H1 (cell line): ENCODE data around the gene MUC13. TPM values are rescaled to one million over a fixed set of nuclear protein-coding genes. Genes with fewer than 3 reads are reported as not detected.

Experiments used
- CTCF ChIA-PET: fragments of 300-600 bp; sonication (Branson Sonifier 250); formaldehyde crosslinking; loops from one replicate; lab custom pipeline; 2021; ENCODE audit not compliant: partially characterized antibody; lab: Charles Lee
- POLR2A ChIA-PET: fragments of 300-600 bp; sonication (Branson Sonifier 250); formaldehyde crosslinking; loops from one replicate; lab custom pipeline; 2021; ENCODE audit warnings: inconsistent platforms; ENCODE audit not compliant: partially characterized antibody; lab: Charles Lee
- DNase-seq, 2 experiments: peaks; one replicate each; pipeline versions ENCODE4 v3.0.0 to v3.0.0-alpha.2; 2010 to 2022; ENCODE audit warnings: low spot score in 2 of 2, low read depth in 1 of 2, mixed read lengths in 1 of 2
- FAIRE-seq: peaks from 2 replicates; lab custom pipeline; 2011; peaks lifted over from hg19 to GRCh38; lab: Jason Lieb, UNC
- H2AFZ ChIP-seq: 2 replicates; pipeline ENCODE4 v1.8.1; 2012; ENCODE audit warnings: low read length, inconsistent platforms
- H2AK5ac ChIP-seq: 2 replicates; pipeline ENCODE4 v1.6.1; 2013; ENCODE audit warnings: low read depth, low read length
- H2BK120ac ChIP-seq: replicated peaks from 2 replicates; pipeline ENCODE3; 2013; ENCODE audit warnings: low read depth, low read length, inconsistent platforms
- H2BK12ac ChIP-seq: 2 replicates; pipeline ENCODE4 v1.6.1; 2013; ENCODE audit warnings: low read depth, low read length
- H2BK15ac ChIP-seq: 2 replicates; pipeline ENCODE4 v1.6.1; 2013; ENCODE audit warnings: low read length
- H2BK20ac ChIP-seq: 2 replicates; pipeline ENCODE4 v1.6.1; 2013; ENCODE audit warnings: low read length
- H2BK5ac ChIP-seq: 2 replicates; pipeline ENCODE4 v1.6.1; 2013; ENCODE audit warnings: low read depth, low read length
- H3K14ac ChIP-seq: 2 replicates; pipeline ENCODE4 v1.6.1; 2013; ENCODE audit warnings: inconsistent platforms; ENCODE audit not compliant: insufficient read length
- H3K18ac ChIP-seq: 2 replicates; pipeline ENCODE4 v1.6.1; 2013; ENCODE audit warnings: low read length; ENCODE audit errors: extremely low read depth
- H3K23ac ChIP-seq: 2 replicates; pipeline ENCODE4 v1.6.1; 2013; ENCODE audit warnings: inconsistent platforms; ENCODE audit not compliant: insufficient read length
- H3K23me2 ChIP-seq: 2 replicates; pipeline ENCODE4 v1.6.1; 2013; ENCODE audit warnings: low read depth, low read length
- H3K27ac ChIP-seq: 2 replicates; pipeline ENCODE4 v1.6.1; 2011; ENCODE audit warnings: low read depth, low read length, inconsistent platforms
- H3K27me3 ChIP-seq, 4 experiments: replicated peaks in 1 of 4; 1 replicate in 1 of 4; 2 replicates in 3 of 4; pipeline versions ENCODE4 v1.6.1 to v1.8.1; 2011 to 2013; ENCODE audit warnings: low read length in 3 of 4, mild to moderate bottlenecking in 3 of 4, inconsistent platforms in 2 of 4, mixed read lengths in 2 of 4, moderate library complexity in 1 of 4; ENCODE audit not compliant: control insufficient read depth in 3 of 4, insufficient read depth in 3 of 4; ENCODE audit errors: extremely low read depth in 1 of 4
- H3K36me3 ChIP-seq, 4 experiments: 2 replicates each; pipeline versions ENCODE4 v1.6.1 to v1.8.1; 2011 to 2013; ENCODE audit warnings: mild to moderate bottlenecking in 4 of 4, low read length in 3 of 4, moderate library complexity in 2 of 4, control low read depth in 1 of 4, inconsistent platforms in 1 of 4; ENCODE audit not compliant: insufficient read depth in 4 of 4, control insufficient read depth in 2 of 4
- H3K4ac ChIP-seq: replicated peaks from 2 replicates; pipeline ENCODE3; 2013; ENCODE audit warnings: low read length, low read depth, mixed read lengths, inconsistent platforms; ENCODE audit not compliant: insufficient read length
- H3K4me1 ChIP-seq, 4 experiments: replicated peaks in 1 of 4; 1 replicate in 1 of 4; 2 replicates in 3 of 4; pipeline versions ENCODE4 v1.6.1 to v1.8.1; 2011 to 2013; ENCODE audit warnings: low read length in 3 of 4, inconsistent platforms in 2 of 4, mixed read lengths in 1 of 4; ENCODE audit not compliant: insufficient read depth in 4 of 4, control insufficient read depth in 3 of 4
- H3K4me2 ChIP-seq, 2 experiments: 2 replicates each; pipeline versions ENCODE4 v1.6.1 to v1.8.1; 2011 to 2013; ENCODE audit warnings: low read depth in 2 of 2, low read length in 2 of 2, control low read depth in 1 of 2, inconsistent platforms in 1 of 2, mild to moderate bottlenecking in 1 of 2; ENCODE audit not compliant: insufficient read depth in 1 of 2
- H3K4me3 ChIP-seq, 4 experiments: fragments of 200-600, 300-600 bp in 1 of 4; sonication (generic), shearing (Covaris generic), sonication (Bioruptor Twin) in 1 of 4; 2 replicates each; pipeline versions ENCODE4 v1.5.1 to v1.8.1; 2011 to 2016; ENCODE audit warnings: low read length in 4 of 4, low read depth in 3 of 4, control low read depth in 2 of 4, inconsistent platforms in 2 of 4, mild to moderate bottlenecking in 2 of 4, mixed read lengths in 1 of 4, moderate library complexity in 1 of 4; ENCODE audit not compliant: insufficient read depth in 2 of 4; ENCODE audit errors: extremely low read depth in 1 of 4
- H3K56ac ChIP-seq: replicated peaks from 2 replicates; pipeline ENCODE3; 2013; ENCODE audit warnings: low read depth, mild to moderate bottlenecking, mixed read lengths, low read length, inconsistent platforms; ENCODE audit not compliant: insufficient read length
- H3K79me1 ChIP-seq: 2 replicates; pipeline ENCODE4 v1.6.1; 2013; ENCODE audit warnings: low read depth, low read length, control low read depth
- H3K79me2 ChIP-seq, 2 experiments: 2 replicates each; pipeline versions ENCODE4 v1.6.1 to v1.8.1; 2012 to 2013; ENCODE audit warnings: low read length in 2 of 2, mild to moderate bottlenecking in 2 of 2, inconsistent platforms in 1 of 2; ENCODE audit not compliant: insufficient read depth in 2 of 2, control insufficient read depth in 1 of 2
- H3K9ac ChIP-seq, 4 experiments: replicated peaks in 1 of 4; 1 replicate in 1 of 4; 2 replicates in 3 of 4; pipeline versions ENCODE4 v1.6.1 to v1.8.1; 2011 to 2013; ENCODE audit warnings: low read depth in 3 of 4, low read length in 3 of 4, control low read depth in 2 of 4, mild to moderate bottlenecking in 2 of 4, moderate library complexity in 2 of 4, inconsistent platforms in 1 of 4; ENCODE audit errors: extremely low read depth in 1 of 4
- H3K9me3 ChIP-seq, 2 experiments: 2 replicates each; pipeline versions ENCODE4 v1.6.1 to v1.8.1; 2012 to 2013; ENCODE audit warnings: mild to moderate bottlenecking in 2 of 2, moderate library complexity in 2 of 2, control low read depth in 1 of 2, inconsistent platforms in 1 of 2, low read depth in 1 of 2, low read length in 1 of 2, mixed read lengths in 1 of 2; ENCODE audit not compliant: insufficient read depth in 2 of 2
- H4K20me1 ChIP-seq, 2 experiments: replicated peaks in 1 of 2; 2 replicates each; pipeline versions ENCODE3 to v1.8.1; 2011 to 2013; ENCODE audit warnings: inconsistent platforms in 2 of 2, low read length in 2 of 2, mild to moderate bottlenecking in 1 of 2; ENCODE audit not compliant: insufficient read depth in 2 of 2, control insufficient read depth in 1 of 2
- H4K5ac ChIP-seq: 2 replicates; pipeline ENCODE4 v1.6.1; 2013; ENCODE audit warnings: low read length, low read depth, mixed read lengths, inconsistent platforms; ENCODE audit not compliant: insufficient read length
- H4K8ac ChIP-seq: 2 replicates; pipeline ENCODE4 v1.8.0; 2013; ENCODE audit warnings: mild to moderate bottlenecking, moderate library complexity, low read length, inconsistent platforms; ENCODE audit not compliant: insufficient read depth; ENCODE audit errors: extremely low read depth
- H4K91ac ChIP-seq: replicated peaks from 2 replicates; pipeline ENCODE3; 2013; ENCODE audit warnings: low read length, mixed read lengths, inconsistent platforms; ENCODE audit not compliant: insufficient read length
- CEBPB ChIP-seq: IDR thresholded peaks from 2 replicates; pipeline ENCODE4 v1.6.1; 2012; ENCODE audit warnings: low read depth, low read length
- GTF2F1 ChIP-seq: IDR thresholded peaks from 2 replicates; pipeline ENCODE4 v1.6.1; 2012; ENCODE audit warnings: low read depth, low read length, improper control_type of control experiment, borderline replicate concordance
- HDAC6 ChIP-seq: IDR thresholded peaks from one replicate; pipeline ENCODE4 v1.7.1; 2012; ENCODE audit warnings: low read depth, mild to moderate bottlenecking, inconsistent platforms, low read length, moderate library complexity
- NRF1 ChIP-seq: IDR thresholded peaks from 2 replicates; pipeline ENCODE4 v1.6.1; 2011; ENCODE audit warnings: mild to moderate bottlenecking, low read depth, low read length, improper control_type of control experiment
- RXRA ChIP-seq: IDR thresholded peaks from 2 replicates; pipeline ENCODE4 v1.6.1; 2011; ENCODE audit warnings: low read depth, mild to moderate bottlenecking, low read length, moderate library complexity; ENCODE audit not compliant: insufficient read depth
- SP1 ChIP-seq: IDR thresholded peaks from 2 replicates; pipeline ENCODE4 v1.6.1; 2011; ENCODE audit warnings: low read depth, low read length
- WGBS, 2 experiments: shearing (Covaris generic) in 1 of 2; methylation state at CpG; one replicate each; pipeline versions ENCODE4 v1.1.6 to v1.1.7; 2013 to 2015; ENCODE audit warnings: low lambda C conversion rate in 2 of 2, mixed read lengths in 2 of 2, inconsistent platforms in 1 of 2, low coverage in 1 of 2, missing lambda C conversion rate in 1 of 2; ENCODE audit not compliant: insufficient replicate concordance in 2 of 2, insufficient coverage in 1 of 2, insufficient read length in 1 of 2; ENCODE audit errors: extremely low coverage in 1 of 2, missing lambda C conversion rate in 1 of 2; 5-methylcytosine and 5-hydroxymethylcytosine counted together
- polyA plus RNA-seq, 7 experiments: library from polyadenylated mRNA; depleted of rRNA in 3 of 7; stranded (reverse) in 5 of 7; unstranded in 2 of 7; fragments of >200 nt in 5 of 7; fragments of 200-250 nt in 2 of 7; gene quantifications; 1 replicate in 5 of 7; 2 replicates in 1 of 7; 4 replicates in 1 of 7; pipeline versions ENCODE4 v1.2.1 to v1.2.3, GENCODE V29; 2011 to 2013; ENCODE audit warnings: missing spikeins in 2 of 7, mixed read lengths in 2 of 7
- total RNA-seq: library from RNA; stranded (reverse); fragmentation: NEBNext Ultra II Directional; extraction: Animal tissue kit (Norgen Biotek cat#: 25700); gene quantifications from 2 replicates; pipeline ENCODE4 v1.2.1, GENCODE V29; 2021

Gene MUC13
- total and polyA plus RNA-seq, 2 of the 8 experiments (the other 6 are each of a cell fraction or from before 2014, with no cell fraction given) = not detected

- POLR2A ChIA-PET = interaction anchor here (0.8 kb wide), 1 partner anchor 11 kb away, joined by 3 read pairs; no protein-coding TSS in a partner anchor
- Histone ChIP-seq H3K27me3 (no peaks in the 10 kb centered on the region), H2AK5ac (no peak overlapping the region), H3K4me3 (no peak overlapping the region), H4K5ac (no peak overlapping the region), H2BK12ac (no peak overlapping the region), H3K4me2 (no peak overlapping the region), H3K23me2 (no peaks in the 10 kb centered on the region), H3K27ac (no peak overlapping the region), H3K4me1 (no peaks in the 10 kb centered on the region), H3K9ac (no peak overlapping the region), H2BK15ac (no peak overlapping the region), H3K9me3 (no peaks in the 10 kb centered on the region), H3K56ac (no peak overlapping the region), H3K79me1 (no peaks in the 10 kb centered on the region), H3K36me3 (no peaks in the 10 kb centered on the region), H3K23ac (no peak overlapping the region), H4K91ac (no peak overlapping the region), H4K20me1 (no peaks in the 10 kb centered on the region), H3K18ac (no peak overlapping the region), H4K8ac (no peak overlapping the region), H2BK120ac (no peak overlapping the region), H2BK5ac (no peak overlapping the region), H3K14ac (no peak overlapping the region), H2BK20ac (no peak overlapping the region), H3K79me2 (no peaks in the 10 kb centered on the region), H2AFZ (no peak overlapping the region), H3K4ac (no peak overlapping the region)
- CTCF ChIA-PET = interaction anchor here (0.8 to 1.2 kb wide), 8 partner anchors 13 to 317 kb away, joined by 3 to 5 read pairs (median 3); no protein-coding TSS in a partner anchor
- TF ChIP-seq NRF1 = no peak
- no peak for TF ChIP-seq GTF2F1
- no peak for TF ChIP-seq RXRA
- TF ChIP-seq HDAC6 = no peak
- no peak for TF ChIP-seq CEBPB
- TF ChIP-seq SP1 = no peak
- FAIRE-seq = no peak
- no peak for DNase-seq
- 89% methylated on average over 8 of the region's 8 CpGs; no CpG with 5 or more reads in 1 of the 2 experiments for WGBS, 2 experiments
Measured at GRCh38 chr3:124951511-124952281, 17.1 kb upstream of the MUC13 start.
